Posterior cingulate gyrus (tissue), 11 donors: Measurements from ENCODE around the gene NRXN2.
A peak's percentile ranks its signal among the peaks of the same experiment; 100 is the strongest.
"Not testable (repeated sequence)": the region's sequence is repeated elsewhere in the genome, so short reads cannot be mapped to it uniquely, and the experiment has no call there.

Experiments
- DNase-seq, 10 donors: peaks; one replicate each; pipeline versions ENCODE4 v3.0.0 to v3.0.0-alpha.2; 2020 to 2021; ENCODE audit warnings: mixed read lengths in 3 of 10
- intact Hi-C: fragments of 100-400 bp; cut with DNase I; formaldehyde crosslinking; loops from one replicate; pipeline ENCODE4 v1.15.1; 2023

Gene NRXN2

GRCh38 chr11:64687204-64687603, 35.8 kb downstream of the NRXN2 start:
- DNase-seq = peak; percentile 92 to 99 (median 96)
- intact Hi-C loops = loop anchor here (5.0 kb wide), 2 partner anchors 35 to 90 kb away; partner anchors contain the start of gene SF1

GRCh38 chr11:64686466-64687170, 36.4 kb downstream of the NRXN2 start:
- peak in 1 of 10 donors; percentile 72 for DNase-seq
- intact Hi-C loops = loop anchor here (5.0 kb wide), 2 partner anchors 34 to 91 kb away; partner anchors contain the start of gene SF1

GRCh38 chr11:64685536-64685935, 37.5 kb downstream of the NRXN2 start:
- intact Hi-C loops = loop anchor here (5.0 kb wide), 2 partner anchors 33 to 92 kb away; partner anchors contain the start of gene SF1

GRCh38 chr11:64684357-64684756, 38.6 kb downstream of the NRXN2 start:
- DNase-seq = peak in 1 of 10 donors; percentile 9
- intact Hi-C loops = no loop called here

More at GRCh38 chr11:64685536-64685935, 37.5 kb downstream of the NRXN2 start:
- DNase-seq = peak in 1 of 10 donors; percentile 82

- intact Hi-C loops = no loop called here
- no peak for DNase-seq
Measured at GRCh38 chr11:64681171-64681570, 41.8 kb downstream of the NRXN2 start.

GRCh38 chr11:64679846-64680245, 43.2 kb downstream of the NRXN2 start:
- peak in 1 of 10 donors; percentile 0 for DNase-seq
- intact Hi-C loops = no loop called here

- peak in 2 of 10 donors; percentile 12 to 19 for DNase-seq
- intact Hi-C loops = no loop called here
Measured at GRCh38 chr11:64677441-64678023, 45.5 kb downstream of the NRXN2 start.

- intact Hi-C loops = no loop called here
- peak in 2 of 10 donors; percentile 73 to 75 for DNase-seq
Measured at GRCh38 chr11:64676261-64676615, 46.8 kb downstream of the NRXN2 start.

- intact Hi-C loops = no loop called here
- peak; percentile 51 to 96 (median 68) for DNase-seq
Measured at GRCh38 chr11:64675450-64676260, 47.3 kb downstream of the NRXN2 start.

GRCh38 chr11:64674774-64675173, 48.2 kb downstream of the NRXN2 start:
- peak in 1 of 10 donors; percentile 45 for DNase-seq
- intact Hi-C loops = no loop called here

GRCh38 chr11:64673279-64673678, 49.7 kb downstream of the NRXN2 start:
- DNase-seq = no peak

GRCh38 chr11:64672875-64673274, 50.1 kb downstream of the NRXN2 start:
- intact Hi-C loops = no loop called here
- peak in 1 of 10 donors; percentile 7 for DNase-seq

More at GRCh38 chr11:64673279-64673678, 49.7 kb downstream of the NRXN2 start:
- intact Hi-C loops = no loop called here

- intact Hi-C loops = no loop called here
- peak in 1 of 10 donors; percentile 3 for DNase-seq
Measured at GRCh38 chr11:64670975-64671374, 52.0 kb downstream of the NRXN2 start.

GRCh38 chr11:64667154-64667745, 55.7 kb downstream of the NRXN2 start:
- intact Hi-C loops = no loop called here

GRCh38 chr11:64665411-64665821, 57.6 kb downstream of the NRXN2 start:
- peak in 2 of 10 donors; percentile 55 to 67 for DNase-seq
- intact Hi-C loops = no loop called here

More at GRCh38 chr11:64667154-64667745, 55.7 kb downstream of the NRXN2 start:
- DNase-seq = peak in 2 of 10 donors; percentile 50 to 51

- intact Hi-C loops = not testable (repeated sequence)
- peak in 2 of 10 donors; percentile 58 to 62 for DNase-seq
Measured at GRCh38 chr11:64664236-64664870, 58.6 kb downstream of the NRXN2 start.

- intact Hi-C loops = no loop called here
- no peak for DNase-seq
Measured at GRCh38 chr11:64663656-64664055, 59.3 kb downstream of the NRXN2 start.

- intact Hi-C loops = no loop called here
Measured at GRCh38 chr11:64661614-64662013, 61.4 kb downstream of the NRXN2 start.

GRCh38 chr11:64661146-64661545, 61.9 kb downstream of the NRXN2 start:
- intact Hi-C loops = no loop called here
- DNase-seq = peak in 2 of 10 donors; percentile 70 to 86

More at GRCh38 chr11:64661614-64662013, 61.4 kb downstream of the NRXN2 start:
- peak in 2 of 10 donors; percentile 62 to 76 for DNase-seq

- intact Hi-C loops = no loop called here
- DNase-seq = peak in 2 of 10 donors; percentile 48 to 75
Measured at GRCh38 chr11:64660706-64661105, 62.3 kb downstream of the NRXN2 start.
